Measurements from ENCODE around the gene PHEX. TPM values are rescaled to one million over a fixed set of nuclear protein-coding genes. Genes with fewer than 3 reads are reported as not detected.
A peak's percentile ranks its signal among the peaks of the same experiment; 100 is the strongest.

The PHEX gene
- total RNA-seq, 1 donor from 2014 or later = 1.6 TPM

- no peak for TF ChIP-seq CTCF (conservative IDR thresholded peaks at IDR 0.05)
- Mint-ChIP-seq H3K4me3 (no peak overlapping the region), H3K4me1 (ENCODE audit: unreplicated experiment) (peaks cover 5% of the 10 kb centered on the region), H3K27ac (no peak overlapping the region), H3K9me3 (peaks cover 8% of the 10 kb centered on the region), H3K36me3 (peaks cover 4% of the 10 kb centered on the region), H3K27me3 (no peaks in the 10 kb centered on the region)
- DNase-seq (ENCODE audit: extremely low spot score, unreplicated experiment) = no peak
These were observed 73.8 kb downstream of the PHEX start for GRCh38 chrX:22105971-22106370.

GRCh38 chrX:22109442-22109841 is 77.3 kb downstream of the PHEX start:
- DNase-seq (ENCODE audit: extremely low spot score, unreplicated experiment) = no peak
- Mint-ChIP-seq H3K4me1 (ENCODE audit: unreplicated experiment) (peaks cover 9% of the 10 kb centered on the region), H3K9me3 (no peaks in the 10 kb centered on the region), H3K36me3 (peaks cover 3% of the 10 kb centered on the region), H3K27ac (no peak overlapping the region), H3K4me3 (no peak overlapping the region), H3K27me3 (no peaks in the 10 kb centered on the region)
- TF ChIP-seq CTCF (conservative IDR thresholded peaks at IDR 0.05) = no peak

- no peak for TF ChIP-seq CTCF (conservative IDR thresholded peaks at IDR 0.05)
- H3K4me1 Mint-ChIP-seq (ENCODE audit: unreplicated experiment) = peaks cover 9% of the 10 kb centered on the region
- peak overlapping the region; percentile 60 for H3K27ac Mint-ChIP-seq
- no peak overlapping the region for H3K4me3 Mint-ChIP-seq
- no peaks in the 10 kb centered on the region for H3K27me3 Mint-ChIP-seq
- no peaks in the 10 kb centered on the region for H3K9me3 Mint-ChIP-seq
- no peaks in the 10 kb centered on the region for H3K36me3 Mint-ChIP-seq
- no peak for DNase-seq (ENCODE audit: extremely low spot score, unreplicated experiment)
These were observed 78.8 kb downstream of the PHEX start for GRCh38 chrX:22110729-22111494.

- H3K4me1 Mint-ChIP-seq (ENCODE audit: unreplicated experiment) = peaks cover 12% of the 10 kb centered on the region
- no peaks in the 10 kb centered on the region for H3K27me3 Mint-ChIP-seq
- H3K4me3 Mint-ChIP-seq = peak overlapping the region; percentile 8
- DNase-seq (ENCODE audit: extremely low spot score, unreplicated experiment) = no peak
- H3K9me3 Mint-ChIP-seq = no peaks in the 10 kb centered on the region
- H3K36me3 Mint-ChIP-seq = no peaks in the 10 kb centered on the region
- no peak for TF ChIP-seq CTCF (conservative IDR thresholded peaks at IDR 0.05)
- H3K27ac Mint-ChIP-seq = peak overlapping the region; percentile 24
These were observed 84.8 kb downstream of the PHEX start for GRCh38 chrX:22116605-22117546.

GRCh38 chrX:22117633-22118032 is 85.5 kb downstream of the PHEX start:
- H3K36me3 Mint-ChIP-seq = no peaks in the 10 kb centered on the region
- no peaks in the 10 kb centered on the region for H3K27me3 Mint-ChIP-seq
- no peak for DNase-seq (ENCODE audit: extremely low spot score, unreplicated experiment)
- H3K4me1 Mint-ChIP-seq (ENCODE audit: unreplicated experiment) = peaks cover 12% of the 10 kb centered on the region
- no peak overlapping the region for H3K4me3 Mint-ChIP-seq
- H3K27ac Mint-ChIP-seq = peak overlapping the region; percentile 24
- no peak for TF ChIP-seq CTCF (conservative IDR thresholded peaks at IDR 0.05)
- no peaks in the 10 kb centered on the region for H3K9me3 Mint-ChIP-seq

All from type B pancreatic cell (in vitro differentiated cells).